ENCODE data around the gene EPO.

DNA sequence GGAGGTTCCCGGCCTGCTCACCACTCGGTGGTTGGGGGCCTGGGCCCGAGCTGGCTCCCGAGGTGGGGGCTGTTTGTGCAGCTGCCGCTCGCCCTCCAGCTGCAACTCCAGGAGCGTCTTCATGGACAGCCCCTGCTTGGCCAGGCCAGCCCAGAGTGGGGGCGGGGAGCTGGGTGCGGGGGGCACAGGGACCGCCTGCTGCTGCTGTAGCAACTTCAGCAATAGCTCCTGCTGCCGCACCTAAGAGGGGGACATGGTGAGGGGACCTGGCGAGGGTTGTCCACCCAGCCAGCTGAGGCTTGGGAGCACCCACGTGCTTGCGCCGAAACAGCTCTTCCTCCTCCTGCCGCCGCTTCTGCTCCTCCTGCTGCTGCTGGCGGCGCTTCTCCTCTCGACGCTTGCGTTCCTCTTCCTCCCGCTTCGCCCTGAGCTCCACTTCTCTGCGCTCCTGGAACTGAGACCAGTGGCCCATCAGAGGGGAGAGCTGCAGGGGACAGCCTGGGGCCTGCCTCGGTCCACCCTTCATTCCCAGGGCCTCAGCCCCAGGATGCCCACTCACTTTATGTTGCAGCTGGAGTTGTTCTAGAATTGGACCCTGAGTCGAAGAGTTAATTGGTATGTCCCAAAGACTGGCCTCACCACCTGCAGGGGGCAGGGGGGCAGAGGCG is 37.1 kb upstream of the EPO start:
- TF ChIP-seq CTCF (IDR thresholded peaks at IDR 0.05), result no peak
- TF ChIP-seq EP300 (IDR thresholded peaks at IDR 0.05), result no peak
- TF ChIP-seq POLR2A (IDR thresholded peaks at IDR 0.05), result no peak
